HepG2 (cell line): ENCODE results near the gene NSF. TPM values are rescaled to one million over a fixed set of nuclear protein-coding genes. Genes with fewer than 3 reads are reported as not detected.

ENCODE experiments used
- AGO2 ChIP-seq: fragments of 200-400 bp; formaldehyde crosslinking; optimal IDR thresholded peaks from 2 replicates; pipeline ENCODE3; 2017; ENCODE audit warnings: mild to moderate bottlenecking, low read depth, low read length, moderate library complexity
- ATF7 ChIP-seq, 2 experiments: fragments of 450-650 bp in 1 of 2; sonication (generic) in 1 of 2; formaldehyde crosslinking in 1 of 2; IDR thresholded peaks; 2 replicates each; pipeline versions ENCODE4 v1.4.0 to v1.6.1; 2016 to 2020; ENCODE audit warnings: antibody characterized with exemption in 1 of 2, mild to moderate bottlenecking in 1 of 2, missing genetic modification reagents in 1 of 2
- BCL6 ChIP-seq: IDR thresholded peaks from 2 replicates; pipeline ENCODE4 v1.6.1; 2016; ENCODE audit warnings: missing genetic modification reagents, missing compliant biosample characterization
- BORCS8-MEF2B ChIP-seq: sonication (generic); formaldehyde crosslinking; IDR thresholded peaks from 2 replicates; pipeline ENCODE4 v1.8.0; 2022; ENCODE audit warnings: mild to moderate bottlenecking, missing genetic modification reagents
- HDAC2 ChIP-seq: sonication (generic); formaldehyde crosslinking; IDR thresholded peaks from 2 replicates; pipeline ENCODE4 v1.4.0; 2020; ENCODE audit warnings: missing genetic modification reagents
- HES4 ChIP-seq: sonication (generic); formaldehyde crosslinking; IDR thresholded peaks from 2 replicates; pipeline ENCODE4 v1.9.0; 2021; ENCODE audit warnings: mild to moderate bottlenecking, missing genetic modification reagents, borderline replicate concordance
- HMGA1 ChIP-seq: sonication (generic); formaldehyde crosslinking; conservative IDR thresholded peaks from 2 replicates; pipeline ENCODE4 v1.4.0; 2020; ENCODE audit warnings: missing genetic modification reagents
- HNF4A ChIP-seq: sonication (generic); formaldehyde crosslinking; IDR thresholded peaks from 2 replicates; pipeline ENCODE4 v1.4.0; 2020; ENCODE audit warnings: missing genetic modification reagents
- HOXD1 ChIP-seq: sonication (generic); formaldehyde crosslinking; IDR thresholded peaks from 2 replicates; pipeline ENCODE4 v1.5.0; 2020; ENCODE audit warnings: missing genetic modification reagents
- KLF12 ChIP-seq: sonication (generic); formaldehyde crosslinking; IDR thresholded peaks from 2 replicates; pipeline ENCODE4 v1.4.0; 2020; ENCODE audit warnings: missing genetic modification reagents, borderline replicate concordance
- LCORL ChIP-seq, 2 experiments: fragments of 450-650 bp in 1 of 2; sonication (generic) in 1 of 2; formaldehyde crosslinking in 1 of 2; IDR thresholded peaks; 2 replicates each; pipeline versions ENCODE4 v1.5.0 to v1.6.1; 2017 to 2020; ENCODE audit warnings: antibody characterized with exemption in 1 of 2, missing genetic modification reagents in 1 of 2
- MED8 ChIP-seq: sonication (generic); formaldehyde crosslinking; IDR thresholded peaks from 2 replicates; pipeline ENCODE4 v1.8.1; 2023; ENCODE audit warnings: mild to moderate bottlenecking, missing genetic modification reagents; ENCODE audit not compliant: insufficient replicate concordance
- NFKB2 ChIP-seq: sonication (generic); formaldehyde crosslinking; IDR thresholded peaks from 2 replicates; pipeline ENCODE4 v1.4.0; 2020; ENCODE audit warnings: missing genetic modification reagents, borderline replicate concordance
- RNF2 ChIP-seq: fragments of 450-650 bp; conservative IDR thresholded peaks from 2 replicates; pipeline ENCODE4 v1.6.1; 2016; ENCODE audit warnings: low read depth
- SP1 ChIP-seq, 2 experiments: fragments of 450-650 bp in 1 of 2; sonication (generic) in 1 of 2; formaldehyde crosslinking in 1 of 2; IDR thresholded peaks; 2 replicates each; pipeline versions ENCODE4 v1.4.0 to v1.6.1; 2016 to 2020; ENCODE audit warnings: missing genetic modification reagents in 1 of 2
- ZFX ChIP-seq: sonication (generic); formaldehyde crosslinking; IDR thresholded peaks from 2 replicates; pipeline ENCODE4 v1.4.0; 2020; ENCODE audit warnings: mild to moderate bottlenecking, low read depth, missing genetic modification reagents, moderate library complexity
- ZNF572 ChIP-seq: sonication (generic); formaldehyde crosslinking; IDR thresholded peaks from 2 replicates; pipeline ENCODE4 v1.5.1; 2020; ENCODE audit warnings: mild to moderate bottlenecking, missing genetic modification reagents
- ZNF614 ChIP-seq: IDR thresholded peaks from 2 replicates; pipeline ENCODE4 v1.6.1; 2018; ENCODE audit warnings: missing biosample characterization, missing genetic modification reagents, inconsistent platforms, borderline replicate concordance
- ZSCAN25 ChIP-seq: sonication (generic); formaldehyde crosslinking; IDR thresholded peaks from 2 replicates; pipeline ENCODE4 v1.8.0; 2022; ENCODE audit warnings: mild to moderate bottlenecking, missing genetic modification reagents
- polyA plus RNA-seq, 8 experiments: library from polyadenylated mRNA; depleted of rRNA in 3 of 8; stranded (reverse) in 7 of 8; unstranded in 1 of 8; fragments of >200 nt; fragmentation: Illumina TruSeq in 4 of 8; extraction: Trizol in 4 of 8; gene quantifications; 2 replicates each; pipeline versions ENCODE4 v1.2.1 to v1.2.3, GENCODE V29; 2011 to 2016; ENCODE audit warnings: low read depth in 4 of 8, missing spikeins in 1 of 8, mixed read lengths in 1 of 8; ENCODE audit not compliant: insufficient read depth in 1 of 8
- total RNA-seq, 5 experiments: library from RNA; depleted of rRNA; stranded (reverse); fragments of >200 nt; fragmentation: Illumina TruSeq; extraction: Trizol; gene quantifications; 2 replicates each; pipeline ENCODE4 v1.2.3, GENCODE V29; 2016; ENCODE audit warnings: low read depth in 1 of 5
- TF ChIP-seq, protein P1 (sequence below), 2 experiments: sonication (generic) in 1 of 2; formaldehyde crosslinking in 1 of 2; IDR thresholded peaks; 2 replicates each; pipeline versions ENCODE4 v1.4.0 to v1.6.1; 2016 to 2020; ENCODE audit warnings: borderline replicate concordance in 1 of 2, low read depth in 1 of 2, mild to moderate bottlenecking in 1 of 2, missing genetic modification reagents in 1 of 2
- TF ChIP-seq, protein P2 (sequence below): sonication (generic); formaldehyde crosslinking; IDR thresholded peaks from 2 replicates; pipeline ENCODE4 v1.4.0; 2020; ENCODE audit warnings: missing genetic modification reagents
- TF ChIP-seq, protein P3 (sequence below): sonication (generic); formaldehyde crosslinking; IDR thresholded peaks from 2 replicates; pipeline ENCODE4 v1.4.0; 2020; ENCODE audit warnings: missing genetic modification reagents; ENCODE audit errors: not compliant biosample characterization
- TF ChIP-seq, protein P4 (sequence below): sonication (generic); formaldehyde crosslinking; IDR thresholded peaks from 2 replicates; pipeline ENCODE4 v1.8.1; 2023; ENCODE audit warnings: missing genetic modification reagents, inconsistent platforms, borderline replicate concordance

NSF gene
- total and polyA plus RNA-seq, 2 of the 13 experiments (the other 11 are each of a cell fraction or from before 2014, with no cell fraction given), result 21.9 to 37.8 TPM

DNA sequence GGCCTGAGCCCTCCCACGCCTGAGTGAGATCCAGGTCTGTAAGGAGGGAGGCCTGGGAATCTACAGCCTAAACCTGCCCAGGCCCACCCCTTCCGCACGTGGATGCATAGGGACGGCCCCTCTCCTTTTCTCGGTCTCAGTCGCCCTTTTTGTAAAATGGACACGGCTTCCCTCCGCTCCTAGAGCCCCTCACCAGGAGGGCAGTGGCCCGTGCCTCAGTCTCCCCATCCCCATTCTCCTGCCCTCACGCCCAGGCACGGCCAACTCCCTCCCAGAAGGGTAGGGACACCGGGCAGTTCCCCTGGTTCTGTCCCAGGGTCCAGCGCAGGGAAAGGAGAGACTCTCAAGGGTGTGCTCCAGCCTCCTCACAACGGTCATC is 180.0 kb downstream of the NSF start (continued):
- no peak for TF ChIP-seq RNF2
- TF ChIP-seq SP1 (IDR thresholded peaks at IDR 0.05), result no peak
- no peak for TF ChIP-seq SP1 (CRISPR knock-in tag; IDR thresholded peaks at IDR 0.05)
- TF ChIP-seq, protein P1, sequence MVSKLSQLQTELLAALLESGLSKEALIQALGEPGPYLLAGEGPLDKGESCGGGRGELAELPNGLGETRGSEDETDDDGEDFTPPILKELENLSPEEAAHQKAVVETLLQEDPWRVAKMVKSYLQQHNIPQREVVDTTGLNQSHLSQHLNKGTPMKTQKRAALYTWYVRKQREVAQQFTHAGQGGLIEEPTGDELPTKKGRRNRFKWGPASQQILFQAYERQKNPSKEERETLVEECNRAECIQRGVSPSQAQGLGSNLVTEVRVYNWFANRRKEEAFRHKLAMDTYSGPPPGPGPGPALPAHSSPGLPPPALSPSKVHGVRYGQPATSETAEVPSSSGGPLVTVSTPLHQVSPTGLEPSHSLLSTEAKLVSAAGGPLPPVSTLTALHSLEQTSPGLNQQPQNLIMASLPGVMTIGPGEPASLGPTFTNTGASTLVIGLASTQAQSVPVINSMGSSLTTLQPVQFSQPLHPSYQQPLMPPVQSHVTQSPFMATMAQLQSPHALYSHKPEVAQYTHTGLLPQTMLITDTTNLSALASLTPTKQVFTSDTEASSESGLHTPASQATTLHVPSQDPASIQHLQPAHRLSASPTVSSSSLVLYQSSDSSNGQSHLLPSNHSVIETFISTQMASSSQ (IDR thresholded peaks at IDR 0.05; ENCODE audit: low read depth), result no peak
- TF ChIP-seq, protein P1 (CRISPR knock-in tag; IDR thresholded peaks at IDR 0.05; ENCODE audit: borderline replicate concordance), result peak; percentile 23; the same call in 1 of the 2 replicates
- TF ChIP-seq AGO2, result no peak
- no peak for TF ChIP-seq LCORL (IDR thresholded peaks at IDR 0.05)
- no peak; the same call in 1 of the 2 replicates for TF ChIP-seq LCORL (CRISPR knock-in tag; IDR thresholded peaks at IDR 0.05)
- TF ChIP-seq MED8, result no peak
- TF ChIP-seq ZNF572, result no peak
- no peak for TF ChIP-seq ATF7 (IDR thresholded peaks at IDR 0.05)
- no peak for TF ChIP-seq ATF7 (CRISPR knock-in tag; IDR thresholded peaks at IDR 0.05)
- TF ChIP-seq HOXD1 (CRISPR knock-in tag), result no peak
- TF ChIP-seq NFKB2 (CRISPR knock-in tag), result peak; percentile 22; the same call in 1 of the 2 replicates
- no peak for TF ChIP-seq HMGA1 (CRISPR knock-in tag)
- TF ChIP-seq, protein P2, sequence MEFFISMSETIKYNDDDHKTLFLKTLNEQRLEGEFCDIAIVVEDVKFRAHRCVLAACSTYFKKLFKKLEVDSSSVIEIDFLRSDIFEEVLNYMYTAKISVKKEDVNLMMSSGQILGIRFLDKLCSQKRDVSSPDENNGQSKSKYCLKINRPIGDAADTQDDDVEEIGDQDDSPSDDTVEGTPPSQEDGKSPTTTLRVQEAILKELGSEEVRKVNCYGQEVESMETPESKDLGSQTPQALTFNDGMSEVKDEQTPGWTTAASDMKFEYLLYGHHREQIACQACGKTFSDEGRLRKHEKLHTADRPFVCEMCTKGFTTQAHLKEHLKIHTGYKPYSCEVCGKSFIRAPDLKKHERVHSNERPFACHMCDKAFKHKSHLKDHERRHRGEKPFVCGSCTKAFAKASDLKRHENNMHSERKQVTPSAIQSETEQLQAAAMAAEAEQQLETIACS (CRISPR knock-in tag), result no peak
- TF ChIP-seq ZSCAN25 (CRISPR knock-in tag), result peak; percentile 71; the same call in 1 of the 2 replicates
- TF ChIP-seq HES4, result no peak
- TF ChIP-seq ZFX, result no peak
- TF ChIP-seq, protein P3, sequence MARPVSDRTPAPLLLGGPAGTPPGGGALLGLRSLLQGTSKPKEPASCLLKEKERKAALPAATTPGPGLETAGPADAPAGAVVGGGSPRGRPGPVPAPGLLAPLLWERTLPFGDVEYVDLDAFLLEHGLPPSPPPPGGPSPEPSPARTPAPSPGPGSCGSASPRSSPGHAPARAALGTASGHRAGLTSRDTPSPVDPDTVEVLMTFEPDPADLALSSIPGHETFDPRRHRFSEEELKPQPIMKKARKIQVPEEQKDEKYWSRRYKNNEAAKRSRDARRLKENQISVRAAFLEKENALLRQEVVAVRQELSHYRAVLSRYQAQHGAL (CRISPR knock-in tag), result no peak
- no peak for TF ChIP-seq ZNF614
- TF ChIP-seq BORCS8-MEF2B (CRISPR knock-in tag), result no peak
- TF ChIP-seq, protein P4, sequence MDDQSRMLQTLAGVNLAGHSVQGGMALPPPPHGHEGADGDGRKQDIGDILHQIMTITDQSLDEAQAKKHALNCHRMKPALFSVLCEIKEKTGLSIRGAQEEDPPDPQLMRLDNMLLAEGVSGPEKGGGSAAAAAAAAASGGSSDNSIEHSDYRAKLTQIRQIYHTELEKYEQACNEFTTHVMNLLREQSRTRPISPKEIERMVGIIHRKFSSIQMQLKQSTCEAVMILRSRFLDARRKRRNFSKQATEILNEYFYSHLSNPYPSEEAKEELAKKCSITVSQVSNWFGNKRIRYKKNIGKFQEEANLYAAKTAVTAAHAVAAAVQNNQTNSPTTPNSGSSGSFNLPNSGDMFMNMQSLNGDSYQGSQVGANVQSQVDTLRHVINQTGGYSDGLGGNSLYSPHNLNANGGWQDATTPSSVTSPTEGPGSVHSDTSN (CRISPR knock-in tag), result peak; percentile 21; the same call in 1 of the 2 replicates
- TF ChIP-seq HNF4A (CRISPR knock-in tag), result no peak
- no peak for TF ChIP-seq KLF12 (CRISPR knock-in tag)
- TF ChIP-seq BCL6, result no peak
- TF ChIP-seq HDAC2 (CRISPR knock-in tag), result peak; percentile 36; the same call in 1 of the 2 replicates
